Measurements from ENCODE around the gene MYADML2. TPM values are rescaled to one million over a fixed set of nuclear protein-coding genes. Genes with fewer than 3 reads are reported as not detected.

MYADML2 gene
- total RNA-seq, 1 experiment from 2014 or later, result 0.46 TPM

DNA sequence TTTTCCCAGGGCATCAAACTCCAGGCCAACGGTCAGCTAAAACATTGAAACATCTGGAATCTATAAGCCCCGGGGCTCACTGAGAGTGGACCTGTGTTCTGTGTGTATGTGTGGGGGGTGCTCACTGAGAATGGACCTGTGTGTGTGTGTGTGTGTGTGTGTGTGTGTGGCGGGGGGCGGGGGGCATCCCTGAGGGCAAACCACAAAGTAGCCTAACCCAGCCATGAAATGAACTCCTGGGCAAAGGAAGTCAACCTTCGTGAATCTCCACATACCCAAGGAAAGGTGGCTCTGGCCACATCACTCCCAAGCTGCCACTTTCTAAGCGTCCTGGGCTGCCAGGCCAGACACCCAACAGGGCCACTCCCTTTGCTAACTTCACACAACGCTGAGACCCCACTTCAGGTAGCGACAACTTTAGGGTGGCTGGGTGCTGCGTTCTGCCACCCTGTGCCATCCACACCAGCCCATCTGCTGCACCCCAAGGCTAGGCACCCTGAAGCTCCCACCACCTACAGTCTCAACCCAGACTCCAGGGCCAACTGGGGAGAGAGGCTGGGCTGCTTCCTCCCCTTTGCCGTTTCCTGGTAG, 21.1 kb downstream of the MYADML2 start (continued):
- no peak for TF ChIP-seq TP53 (CRISPR knock-in tag; IDR thresholded peaks at IDR 0.05)
- TF ChIP-seq MYBL2 (CRISPR knock-in tag; IDR thresholded peaks at IDR 0.05), result no peak

DNA sequence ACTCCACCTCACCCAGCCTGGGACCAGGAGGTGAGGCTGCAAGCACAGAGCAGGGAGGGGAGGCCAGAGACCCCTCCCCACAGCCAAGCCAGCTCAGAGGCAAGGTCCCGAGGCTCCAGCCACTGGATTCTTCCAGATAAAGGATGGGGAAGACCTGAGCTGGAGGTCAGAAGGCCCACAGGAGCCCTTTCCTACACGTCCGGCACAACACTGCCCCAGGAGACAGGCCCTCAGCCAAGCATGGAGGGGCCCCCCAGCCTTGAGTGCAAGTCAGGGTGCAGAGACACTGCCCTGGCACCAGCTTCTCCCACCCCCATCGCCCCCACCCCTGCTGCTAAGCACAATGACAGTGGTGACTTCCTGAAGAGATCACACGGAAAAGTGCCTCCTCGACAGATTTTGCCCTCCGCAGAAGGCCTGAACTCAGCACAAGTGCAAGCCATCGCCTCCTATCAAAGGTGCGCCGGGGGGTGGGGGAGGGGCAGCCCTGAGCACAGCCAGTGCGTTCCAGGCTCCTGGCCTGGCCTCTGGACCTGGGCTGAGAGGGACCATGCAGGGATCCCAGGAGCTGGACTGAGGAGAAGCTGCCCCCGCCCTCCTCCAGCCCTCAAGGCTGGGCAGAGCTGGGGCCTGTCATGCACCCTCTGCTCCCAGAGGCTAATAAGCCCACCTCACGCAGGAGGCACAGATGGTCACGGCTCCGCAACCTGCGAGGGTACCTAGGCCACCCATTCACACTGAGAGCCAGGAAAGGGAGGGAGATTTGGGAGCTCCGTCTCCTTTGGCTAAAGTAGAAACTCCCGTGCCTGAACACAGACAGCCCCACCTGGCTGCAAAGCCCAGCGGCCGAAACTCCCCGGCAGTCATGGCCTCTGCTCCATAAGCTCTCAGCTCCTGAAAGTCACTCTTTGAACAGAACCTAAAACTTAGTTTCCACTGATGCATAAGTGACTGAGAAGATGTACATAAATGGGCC, 22.2 kb downstream of the MYADML2 start:
- DNase-seq (ENCODE audit: low spot score) (no peak), ATAC-seq (peak; percentile 1; the same call in 1 of the 2 replicates)
- Mint-ChIP-seq H3K27me3 (ENCODE audit: low read depth) (peaks cover 3% of the 10 kb centered on the region; the same call in 1 of the 2 replicates), H3K36me3 (peaks cover 10% of the 10 kb centered on the region), H3K27ac (peak overlapping the region; percentile 94), H3K9me3 (no peaks in the 10 kb centered on the region), H3K4me1 (peaks cover 29% of the 10 kb centered on the region), H3K4me3 (peak overlapping the region; percentile 75)
- ChIA-PET POLR2A (interaction anchor here (0.6 to 2.5 kb wide), 6 partner anchors 8 to 222 kb away, joined by 3 to 9 read pairs (median 6); partner anchors contain the start of genes ANAPC11, CENPX and LRRC45), CTCF (interaction anchor here (1.2 to 2.9 kb wide), 8 partner anchors 14 to 106 kb away, joined by 3 to 15 read pairs (median 8); partner anchors contain the start of gene PCYT2)
- no peak for TF ChIP-seq ZNF263 (CRISPR knock-in tag; IDR thresholded peaks at IDR 0.05; ENCODE audit: low read depth)
- TF ChIP-seq RELA (CRISPR knock-in tag; IDR thresholded peaks at IDR 0.05; ENCODE audit: borderline replicate concordance), result no peak
- TF ChIP-seq ZNF232 (CRISPR knock-in tag; IDR thresholded peaks at IDR 0.05), result no peak
- TF ChIP-seq, protein P1, sequence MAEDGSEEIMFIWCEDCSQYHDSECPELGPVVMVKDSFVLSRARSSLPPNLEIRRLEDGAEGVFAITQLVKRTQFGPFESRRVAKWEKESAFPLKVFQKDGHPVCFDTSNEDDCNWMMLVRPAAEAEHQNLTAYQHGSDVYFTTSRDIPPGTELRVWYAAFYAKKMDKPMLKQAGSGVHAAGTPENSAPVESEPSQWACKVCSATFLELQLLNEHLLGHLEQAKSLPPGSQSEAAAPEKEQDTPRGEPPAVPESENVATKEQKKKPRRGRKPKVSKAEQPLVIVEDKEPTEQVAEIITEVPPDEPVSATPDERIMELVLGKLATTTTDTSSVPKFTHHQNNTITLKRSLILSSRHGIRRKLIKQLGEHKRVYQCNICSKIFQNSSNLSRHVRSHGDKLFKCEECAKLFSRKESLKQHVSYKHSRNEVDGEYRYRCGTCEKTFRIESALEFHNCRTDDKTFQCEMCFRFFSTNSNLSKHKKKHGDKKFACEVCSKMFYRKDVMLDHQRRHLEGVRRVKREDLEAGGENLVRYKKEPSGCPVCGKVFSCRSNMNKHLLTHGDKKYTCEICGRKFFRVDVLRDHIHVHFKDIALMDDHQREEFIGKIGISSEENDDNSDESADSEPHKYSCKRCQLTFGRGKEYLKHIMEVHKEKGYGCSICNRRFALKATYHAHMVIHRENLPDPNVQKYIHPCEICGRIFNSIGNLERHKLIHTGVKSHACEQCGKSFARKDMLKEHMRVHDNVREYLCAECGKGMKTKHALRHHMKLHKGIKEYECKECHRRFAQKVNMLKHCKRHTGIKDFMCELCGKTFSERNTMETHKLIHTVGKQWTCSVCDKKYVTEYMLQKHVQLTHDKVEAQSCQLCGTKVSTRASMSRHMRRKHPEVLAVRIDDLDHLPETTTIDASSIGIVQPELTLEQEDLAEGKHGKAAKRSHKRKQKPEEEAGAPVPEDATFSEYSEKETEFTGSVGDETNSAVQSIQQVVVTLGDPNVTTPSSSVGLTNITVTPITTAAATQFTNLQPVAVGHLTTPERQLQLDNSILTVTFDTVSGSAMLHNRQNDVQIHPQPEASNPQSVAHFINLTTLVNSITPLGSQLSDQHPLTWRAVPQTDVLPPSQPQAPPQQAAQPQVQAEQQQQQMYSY (CRISPR knock-in tag; IDR thresholded peaks at IDR 0.05), result peak; percentile 25; the same call in 1 of the 2 replicates
- no peak for TF ChIP-seq ZNF416 (CRISPR knock-in tag; IDR thresholded peaks at IDR 0.05)
- TF ChIP-seq, protein P2, sequence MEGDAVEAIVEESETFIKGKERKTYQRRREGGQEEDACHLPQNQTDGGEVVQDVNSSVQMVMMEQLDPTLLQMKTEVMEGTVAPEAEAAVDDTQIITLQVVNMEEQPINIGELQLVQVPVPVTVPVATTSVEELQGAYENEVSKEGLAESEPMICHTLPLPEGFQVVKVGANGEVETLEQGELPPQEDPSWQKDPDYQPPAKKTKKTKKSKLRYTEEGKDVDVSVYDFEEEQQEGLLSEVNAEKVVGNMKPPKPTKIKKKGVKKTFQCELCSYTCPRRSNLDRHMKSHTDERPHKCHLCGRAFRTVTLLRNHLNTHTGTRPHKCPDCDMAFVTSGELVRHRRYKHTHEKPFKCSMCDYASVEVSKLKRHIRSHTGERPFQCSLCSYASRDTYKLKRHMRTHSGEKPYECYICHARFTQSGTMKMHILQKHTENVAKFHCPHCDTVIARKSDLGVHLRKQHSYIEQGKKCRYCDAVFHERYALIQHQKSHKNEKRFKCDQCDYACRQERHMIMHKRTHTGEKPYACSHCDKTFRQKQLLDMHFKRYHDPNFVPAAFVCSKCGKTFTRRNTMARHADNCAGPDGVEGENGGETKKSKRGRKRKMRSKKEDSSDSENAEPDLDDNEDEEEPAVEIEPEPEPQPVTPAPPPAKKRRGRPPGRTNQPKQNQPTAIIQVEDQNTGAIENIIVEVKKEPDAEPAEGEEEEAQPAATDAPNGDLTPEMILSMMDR (IDR thresholded peaks at IDR 0.05), result no peak
- TF ChIP-seq MAX (CRISPR knock-in tag; IDR thresholded peaks at IDR 0.05), result peak; percentile 49; the same call in 1 of the 2 replicates
- TF ChIP-seq ATF1 (CRISPR knock-in tag; IDR thresholded peaks at IDR 0.05), result no peak
- no peak for TF ChIP-seq ZNF671 (CRISPR knock-in tag; IDR thresholded peaks at IDR 0.05)
- no peak for TF ChIP-seq TP53 (CRISPR knock-in tag; IDR thresholded peaks at IDR 0.05)
- TF ChIP-seq ZNF281 (CRISPR knock-in tag; IDR thresholded peaks at IDR 0.05), result peak; percentile 70
- TF ChIP-seq NFATC4 (CRISPR knock-in tag; IDR thresholded peaks at IDR 0.05), result no peak
- TF ChIP-seq CREB1 (CRISPR knock-in tag; IDR thresholded peaks at IDR 0.05), result no peak
- no peak for TF ChIP-seq ZNF532 (CRISPR knock-in tag; IDR thresholded peaks at IDR 0.05; ENCODE audit: borderline replicate concordance)
- TF ChIP-seq, protein P3, sequence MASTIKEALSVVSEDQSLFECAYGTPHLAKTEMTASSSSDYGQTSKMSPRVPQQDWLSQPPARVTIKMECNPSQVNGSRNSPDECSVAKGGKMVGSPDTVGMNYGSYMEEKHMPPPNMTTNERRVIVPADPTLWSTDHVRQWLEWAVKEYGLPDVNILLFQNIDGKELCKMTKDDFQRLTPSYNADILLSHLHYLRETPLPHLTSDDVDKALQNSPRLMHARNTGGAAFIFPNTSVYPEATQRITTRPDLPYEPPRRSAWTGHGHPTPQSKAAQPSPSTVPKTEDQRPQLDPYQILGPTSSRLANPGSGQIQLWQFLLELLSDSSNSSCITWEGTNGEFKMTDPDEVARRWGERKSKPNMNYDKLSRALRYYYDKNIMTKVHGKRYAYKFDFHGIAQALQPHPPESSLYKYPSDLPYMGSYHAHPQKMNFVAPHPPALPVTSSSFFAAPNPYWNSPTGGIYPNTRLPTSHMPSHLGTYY (CRISPR knock-in tag; IDR thresholded peaks at IDR 0.05), result no peak
- TF ChIP-seq, protein P4, sequence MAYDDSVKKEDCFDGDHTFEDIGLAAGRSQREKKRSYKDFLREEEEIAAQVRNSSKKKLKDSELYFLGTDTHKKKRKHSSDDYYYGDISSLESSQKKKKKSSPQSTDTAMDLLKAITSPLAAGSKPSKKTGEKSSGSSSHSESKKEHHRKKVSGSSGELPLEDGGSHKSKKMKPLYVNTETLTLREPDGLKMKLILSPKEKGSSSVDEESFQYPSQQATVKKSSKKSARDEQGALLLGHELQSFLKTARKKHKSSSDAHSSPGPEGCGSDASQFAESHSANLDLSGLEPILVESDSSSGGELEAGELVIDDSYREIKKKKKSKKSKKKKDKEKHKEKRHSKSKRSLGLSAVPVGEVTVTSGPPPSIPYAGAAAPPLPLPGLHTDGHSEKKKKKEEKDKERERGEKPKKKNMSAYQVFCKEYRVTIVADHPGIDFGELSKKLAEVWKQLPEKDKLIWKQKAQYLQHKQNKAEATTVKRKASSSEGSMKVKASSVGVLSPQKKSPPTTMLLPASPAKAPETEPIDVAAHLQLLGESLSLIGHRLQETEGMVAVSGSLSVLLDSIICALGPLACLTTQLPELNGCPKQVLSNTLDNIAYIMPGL (CRISPR knock-in tag; IDR thresholded peaks at IDR 0.05), result no peak
